ENCODE results near the gene XKRX. TPM values are rescaled to one million over a fixed set of nuclear protein-coding genes. Genes with fewer than 3 reads are reported as not detected.

XKRX gene
- total RNA-seq, 1 experiment from 2014 or later = 0.33 TPM

DNA sequence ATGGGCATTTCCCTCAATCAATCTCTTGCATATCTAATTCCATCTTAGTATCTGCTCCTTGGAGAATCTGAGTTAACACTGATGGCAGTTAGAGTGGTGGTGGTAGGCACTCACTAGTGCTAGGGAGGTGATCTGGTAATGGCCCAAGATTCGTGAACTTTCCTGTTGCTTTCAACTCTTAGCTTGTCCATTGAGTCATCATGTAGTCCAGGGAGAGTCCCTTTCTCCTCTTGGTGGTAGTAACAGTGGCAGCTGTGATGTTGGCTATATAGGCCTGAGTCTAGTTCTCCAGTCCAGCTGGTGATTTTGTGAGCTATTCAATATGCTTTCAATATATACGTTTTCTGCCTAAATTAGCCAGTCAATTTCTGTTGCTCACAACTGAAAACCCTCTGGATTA, 7.0 kb upstream of the XKRX start:
- intact Hi-C loops (cut with micrococcal nuclease; ENCODE audit: unreplicated experiment) = no loop called here
- H3K4me3 Mint-ChIP-seq (ENCODE audit: low read depth, unreplicated experiment) = no peak overlapping the region
- H3K4me1 Mint-ChIP-seq (ENCODE audit: low read depth, unreplicated experiment) = no peaks in the 10 kb centered on the region
- no peak for DNase-seq
- H3K36me3 Mint-ChIP-seq (ENCODE audit: insufficient read depth, unreplicated experiment) = no peaks in the 10 kb centered on the region
- TF ChIP-seq, protein P1, sequence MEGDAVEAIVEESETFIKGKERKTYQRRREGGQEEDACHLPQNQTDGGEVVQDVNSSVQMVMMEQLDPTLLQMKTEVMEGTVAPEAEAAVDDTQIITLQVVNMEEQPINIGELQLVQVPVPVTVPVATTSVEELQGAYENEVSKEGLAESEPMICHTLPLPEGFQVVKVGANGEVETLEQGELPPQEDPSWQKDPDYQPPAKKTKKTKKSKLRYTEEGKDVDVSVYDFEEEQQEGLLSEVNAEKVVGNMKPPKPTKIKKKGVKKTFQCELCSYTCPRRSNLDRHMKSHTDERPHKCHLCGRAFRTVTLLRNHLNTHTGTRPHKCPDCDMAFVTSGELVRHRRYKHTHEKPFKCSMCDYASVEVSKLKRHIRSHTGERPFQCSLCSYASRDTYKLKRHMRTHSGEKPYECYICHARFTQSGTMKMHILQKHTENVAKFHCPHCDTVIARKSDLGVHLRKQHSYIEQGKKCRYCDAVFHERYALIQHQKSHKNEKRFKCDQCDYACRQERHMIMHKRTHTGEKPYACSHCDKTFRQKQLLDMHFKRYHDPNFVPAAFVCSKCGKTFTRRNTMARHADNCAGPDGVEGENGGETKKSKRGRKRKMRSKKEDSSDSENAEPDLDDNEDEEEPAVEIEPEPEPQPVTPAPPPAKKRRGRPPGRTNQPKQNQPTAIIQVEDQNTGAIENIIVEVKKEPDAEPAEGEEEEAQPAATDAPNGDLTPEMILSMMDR (IDR thresholded peaks at IDR 0.05; ENCODE audit: unreplicated experiment) = no peak
- no peak overlapping the region for H3K27ac Mint-ChIP-seq (ENCODE audit: unreplicated experiment)
- BruUV-seq (replicated peaks) = no TSS peak
- CTCF ChIA-PET = interaction anchor here (0.6 kb wide), 1 partner anchor 25 kb away, joined by 3 read pairs; no protein-coding TSS in a partner anchor
- H3K9me3 Mint-ChIP-seq (ENCODE audit: low read depth, unreplicated experiment) = peaks cover 7% of the 10 kb centered on the region
- no peaks in the 10 kb centered on the region for H3K27me3 Mint-ChIP-seq (ENCODE audit: unreplicated experiment)

DNA sequence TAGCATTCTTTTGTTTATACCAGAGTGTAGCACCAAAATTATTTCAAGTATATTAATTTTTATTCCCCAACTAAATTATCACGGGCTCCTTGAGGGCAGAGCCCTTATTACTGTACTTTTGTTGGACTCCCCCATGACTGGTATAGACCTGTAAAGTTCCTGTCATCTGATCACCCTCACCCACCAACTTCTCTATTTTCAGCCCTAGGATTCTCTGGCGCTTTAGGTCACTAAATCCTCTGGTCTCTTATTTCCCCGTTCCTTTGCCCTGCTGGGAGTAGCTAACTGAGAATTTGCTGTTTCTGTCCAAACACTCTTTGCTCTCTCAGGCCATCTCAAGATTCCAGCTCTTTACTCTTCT, 3.2 kb upstream of the XKRX start:
- BruUV-seq (replicated peaks) = no TSS peak
- H3K36me3 Mint-ChIP-seq (ENCODE audit: insufficient read depth, unreplicated experiment) = peaks cover 14% of the 10 kb centered on the region
- DNase-seq = no peak
- peaks cover 7% of the 10 kb centered on the region for H3K9me3 Mint-ChIP-seq (ENCODE audit: low read depth, unreplicated experiment)
- no peak overlapping the region for H3K4me3 Mint-ChIP-seq (ENCODE audit: low read depth, unreplicated experiment)
- TF ChIP-seq, protein P1 (IDR thresholded peaks at IDR 0.05; ENCODE audit: unreplicated experiment) = no peak
- CTCF ChIA-PET = no interaction called here
- H3K27me3 Mint-ChIP-seq (ENCODE audit: unreplicated experiment) = no peaks in the 10 kb centered on the region
- H3K4me1 Mint-ChIP-seq (ENCODE audit: low read depth, unreplicated experiment) = no peaks in the 10 kb centered on the region
- intact Hi-C loops (cut with micrococcal nuclease; ENCODE audit: unreplicated experiment) = no loop called here
- no peak overlapping the region for H3K27ac Mint-ChIP-seq (ENCODE audit: unreplicated experiment)

DNA sequence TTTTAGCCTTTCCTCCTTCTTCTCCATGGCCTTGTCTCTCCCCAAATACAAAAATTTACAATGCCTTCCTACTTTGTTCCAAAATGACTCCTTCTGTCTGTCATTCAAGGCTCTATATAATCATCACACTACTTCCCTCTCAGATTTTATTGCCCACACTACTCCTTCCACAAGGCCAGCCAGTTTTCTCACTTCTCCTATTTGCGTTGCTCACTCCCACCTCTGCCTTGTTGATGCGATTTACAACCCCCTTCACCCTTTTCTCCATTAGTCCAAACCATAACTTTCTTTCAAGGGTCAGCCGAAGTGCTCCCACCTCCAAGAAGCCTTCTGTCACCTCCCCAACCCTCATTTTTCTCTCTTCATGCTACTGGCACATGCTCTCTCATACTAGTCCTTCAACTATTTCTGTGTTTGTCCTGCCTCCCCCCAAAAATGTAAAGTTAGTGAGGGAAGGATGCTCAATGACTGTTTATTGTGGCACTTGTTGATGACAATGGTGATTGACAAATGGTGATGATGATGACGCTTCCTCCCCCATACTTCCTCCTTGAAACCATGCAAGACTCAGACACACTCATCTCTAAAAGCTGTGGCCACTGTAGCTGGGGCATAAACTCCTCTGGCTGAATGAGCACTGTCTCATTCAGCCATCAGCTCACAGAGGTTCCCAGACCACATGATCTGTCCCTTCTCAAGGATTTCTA, 2.7 kb upstream of the XKRX start:
- Mint-ChIP-seq H3K27ac (ENCODE audit: unreplicated experiment) (no peak overlapping the region), H3K9me3 (ENCODE audit: low read depth, unreplicated experiment) (peaks cover 7% of the 10 kb centered on the region)
- TF ChIP-seq, protein P1 (IDR thresholded peaks at IDR 0.05; ENCODE audit: unreplicated experiment) = no peak

DNA sequence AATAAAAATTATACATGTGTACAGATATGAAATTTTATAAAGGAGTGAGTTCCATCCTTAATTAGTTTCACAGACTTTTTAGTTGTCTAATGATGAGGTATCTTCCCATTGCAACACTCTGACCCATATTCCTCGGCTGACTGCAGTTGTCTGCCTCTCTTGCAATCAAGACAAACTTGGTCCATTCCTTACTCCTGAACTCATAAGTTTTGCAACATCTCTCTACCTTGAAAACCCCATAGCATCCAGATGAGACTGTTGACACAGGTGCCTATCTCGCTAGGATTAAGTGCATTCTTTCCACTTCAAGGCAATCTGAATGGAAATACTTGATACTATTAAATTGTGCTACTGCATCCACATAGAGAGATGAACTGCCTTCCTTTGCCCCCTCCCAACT, 2.3 kb downstream of the XKRX start:
- H3K4me1 Mint-ChIP-seq (ENCODE audit: low read depth, unreplicated experiment) = no peaks in the 10 kb centered on the region
- no peak overlapping the region for H3K4me3 Mint-ChIP-seq (ENCODE audit: low read depth, unreplicated experiment)
- TF ChIP-seq, protein P1 (IDR thresholded peaks at IDR 0.05; ENCODE audit: unreplicated experiment) = no peak
- CTCF ChIA-PET = no interaction called here
- H3K27ac Mint-ChIP-seq (ENCODE audit: unreplicated experiment) = no peak overlapping the region
- no TSS peak for BruUV-seq (replicated peaks)
- no peaks in the 10 kb centered on the region for H3K27me3 Mint-ChIP-seq (ENCODE audit: unreplicated experiment)
- H3K36me3 Mint-ChIP-seq (ENCODE audit: insufficient read depth, unreplicated experiment) = peaks cover 14% of the 10 kb centered on the region
- intact Hi-C loops (cut with micrococcal nuclease; ENCODE audit: unreplicated experiment) = no loop called here
- DNase-seq = no peak
- H3K9me3 Mint-ChIP-seq (ENCODE audit: low read depth, unreplicated experiment) = peaks cover 4% of the 10 kb centered on the region

More for the DNA sequence above, 2.7 kb upstream of the XKRX start:
- DNase-seq = no peak
- H3K27me3 Mint-ChIP-seq (ENCODE audit: unreplicated experiment) = no peaks in the 10 kb centered on the region
- H3K4me1 Mint-ChIP-seq (ENCODE audit: low read depth, unreplicated experiment) = no peaks in the 10 kb centered on the region
- intact Hi-C loops (cut with micrococcal nuclease; ENCODE audit: unreplicated experiment) = no loop called here
- H3K36me3 Mint-ChIP-seq (ENCODE audit: insufficient read depth, unreplicated experiment) = peaks cover 14% of the 10 kb centered on the region
- H3K4me3 Mint-ChIP-seq (ENCODE audit: low read depth, unreplicated experiment) = no peak overlapping the region
- no TSS peak for BruUV-seq (replicated peaks)
- CTCF ChIA-PET = no interaction called here

Data from Calu3 (cell line).